ENCODE results near the gene EXOSC2. TPM values are rescaled to one million over a fixed set of nuclear protein-coding genes. Genes with fewer than 3 reads are reported as not detected.

Gene EXOSC2
- total RNA-seq, 1 donor from 2014 or later, result 19.6 TPM

GRCh38 chr9:130740218-130741023 is 46.8 kb downstream of the EXOSC2 start:
- no peak for ATAC-seq

- ATAC-seq, result no peak
Observed at GRCh38 chr9:130741024-130741305, 47.4 kb downstream of the EXOSC2 start.

- peak; percentile 49 for ATAC-seq
Observed at GRCh38 chr9:130741831-130742449, 48.4 kb downstream of the EXOSC2 start.

- no peak for ATAC-seq
Observed at GRCh38 chr9:130743656-130744055, 50.1 kb downstream of the EXOSC2 start.

GRCh38 chr9:130745210-130745800 is 51.7 kb downstream of the EXOSC2 start:
- no peak for ATAC-seq

GRCh38 chr9:130745829-130746228 is 52.2 kb downstream of the EXOSC2 start:
- no peak for ATAC-seq

- no peak for ATAC-seq
Observed at GRCh38 chr9:130746434-130747212, 53.0 kb downstream of the EXOSC2 start.

GRCh38 chr9:130751631-130752355 is 58.2 kb downstream of the EXOSC2 start:
- ATAC-seq, result no peak

Other genes with a start within 250 kb of the EXOSC2 start
- gene ASS1, start 248.8 kb upstream of the EXOSC2 start, total RNA-seq, result 101 TPM
- gene FUBP3, start 114.2 kb upstream of the EXOSC2 start, total RNA-seq, result 29.2 TPM
- gene PRDM12, start 29.2 kb upstream of the EXOSC2 start, total RNA-seq, result not detected
- gene ABL1, start 141.5 kb downstream of the EXOSC2 start, total RNA-seq, result 28.4 TPM
- gene QRFP, start 203.0 kb downstream of the EXOSC2 start, total RNA-seq, result not detected
- 0.20 TPM for gene FIBCD1, start 245.5 kb downstream of the EXOSC2 start, total RNA-seq

All from esophagus mucosa (tissue), 1 donor.